Activated naive CD4-positive, alpha-beta T cell treated with anti-CD3 and anti-CD28 coated beads, Interleukin-2, amount 10 ng/mL, durations not matched to agents 5 hours and 36 hours (primary cell): ENCODE measurements around the gene PANK1. TPM values are rescaled to one million over a fixed set of nuclear protein-coding genes. Genes with fewer than 3 reads are reported as not detected.

Source experiments
- microRNA-seq: library from miRNA; unstranded; fragments of <30 nt; microRNA quantifications from one replicate; pipeline ENCODE4 v1.2.0, GENCODE V29; 2022; ENCODE audit warnings: borderline microRNAs expressed, borderline replicate concordance
- total RNA-seq, 2 experiments: library from RNA; stranded (reverse); gene quantifications; one replicate each; pipeline ENCODE4 v1.2.3, GENCODE V29; 2021

The PANK1 gene
- total RNA-seq, result 1 to 10 TPM; 4.0 to 4.3 TPM

DNA sequence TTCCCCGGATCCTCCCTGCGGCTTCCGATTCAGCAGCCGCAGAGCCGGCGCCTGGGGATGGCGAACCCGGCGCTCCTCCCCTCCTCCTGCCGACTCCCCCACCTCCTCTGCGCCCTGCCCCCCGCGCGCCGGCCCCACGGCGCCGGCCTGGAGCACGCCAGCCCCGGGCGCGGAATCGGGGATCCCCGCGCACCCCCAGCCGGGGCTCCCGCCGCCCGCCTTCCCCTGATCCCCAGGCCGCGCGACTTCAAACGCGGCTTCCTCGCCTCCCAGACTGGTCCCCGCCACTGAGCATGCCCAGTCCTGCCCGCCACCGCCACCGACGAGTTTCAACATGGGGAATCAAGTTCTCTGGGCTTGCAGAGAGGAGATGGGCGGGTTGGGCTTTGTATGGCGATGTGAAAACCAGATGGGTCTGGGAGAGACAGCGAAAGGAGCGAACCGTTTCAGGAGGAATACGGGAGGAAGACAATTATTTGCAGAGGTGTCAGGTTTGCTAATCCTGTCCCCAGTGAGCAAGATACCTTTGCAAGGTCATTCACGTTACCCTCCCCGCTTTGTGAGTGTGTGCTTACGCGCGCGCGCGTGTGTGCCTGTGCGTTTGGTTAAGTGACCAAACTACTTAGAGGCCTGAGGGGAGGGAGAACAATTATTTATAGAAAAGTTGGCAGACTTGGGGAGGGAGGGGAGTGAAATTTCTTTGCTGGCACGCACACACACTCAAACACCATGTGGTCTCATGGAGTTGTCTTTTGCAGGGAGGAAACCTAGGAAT is at the start of gene PANK1:
Gene PANK1, minus strand, starts transcription at position 276 of the 775 bp plus-strand sequence. CDS start 351 bp downstream, outside the sequence.

DNA sequence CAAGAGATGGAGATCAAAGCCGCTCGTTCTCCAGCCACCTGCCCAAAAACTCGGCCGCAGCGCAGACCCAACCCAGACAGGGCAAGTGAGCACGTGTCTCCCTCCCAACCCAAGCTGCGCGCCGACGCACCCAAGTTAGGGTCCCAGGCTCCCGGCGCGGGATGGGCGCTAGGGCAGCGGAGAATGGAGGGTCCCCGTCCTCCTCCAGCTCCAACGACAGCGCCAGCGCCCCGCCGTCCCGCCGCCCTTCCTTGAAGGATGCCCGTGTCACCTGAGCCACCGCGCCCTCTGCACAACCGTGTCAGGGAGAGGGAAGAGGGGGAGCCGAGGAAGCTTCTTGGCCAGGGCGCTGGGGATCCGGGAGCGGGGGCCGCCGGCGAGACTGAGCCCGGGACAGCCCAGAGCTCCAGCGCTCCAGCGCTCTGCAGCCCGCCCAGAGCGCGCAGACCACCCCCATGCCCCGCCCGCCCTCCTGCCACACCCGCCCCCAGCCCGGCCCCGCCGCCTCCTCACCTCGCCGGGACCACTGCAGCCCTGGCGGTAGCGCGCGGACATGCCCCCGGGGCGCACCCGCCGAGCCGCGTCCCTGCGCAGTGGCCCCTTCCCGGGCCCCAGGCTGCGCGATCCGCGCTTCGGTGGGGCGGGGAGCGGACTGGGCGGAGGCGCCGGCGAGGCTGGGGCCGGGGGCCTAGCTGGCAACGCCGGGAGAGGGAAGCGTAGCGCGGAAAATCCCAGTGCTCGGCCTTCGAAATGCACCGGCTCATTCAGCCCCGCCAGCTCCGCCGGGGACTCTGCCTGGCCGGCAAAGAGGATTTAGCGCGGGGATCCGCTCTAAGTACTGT is 109.7 kb downstream of the PANK1 start, which contains the start of gene SLC16A12:
Gene SLC16A12, minus strand, starts transcription at position 424 of the 842 bp plus-strand sequence. CDS start 73,016 bp downstream, outside the sequence.

Small RNA genes lying within 50 kb of the gene (microRNA-seq; reads per million reads assigned to microRNA genes)
- 124 reads per million, percentile 72 among the genes with 10 or more reads in this experiment for gene MIR107

Other genes with a start within 250 kb of the PANK1 start
- 10 to 100 TPM; 16.2 to 17.0 TPM for gene IFIT5, start 230.7 kb downstream of the PANK1 start, total RNA-seq
- gene SLC16A12, start 109.6 kb downstream of the PANK1 start, total RNA-seq, result not detected
- 10 to 100 TPM; 49.4 to 53.1 TPM for gene KIF20B, start 56.3 kb upstream of the PANK1 start, total RNA-seq